K562 (cell line): Measurements from ENCODE around the gene PI4K2B.

Source experiments
- CAMTA2 ChIP-seq: fragments of 250-450 bp; sonication (Bioruptor Pico); conservative IDR thresholded peaks from 2 replicates; pipeline ENCODE4 v1.5.1; 2022
- CTCF ChIP-seq, 3 experiments: IDR thresholded peaks in 2 of 3; conservative IDR thresholded peaks in 1 of 3; 2 replicates each; pipeline ENCODE4 v1.5.1; 2011 to 2012; ENCODE audit warnings: low read length in 3 of 3, mild to moderate bottlenecking in 3 of 3, control low read depth in 2 of 3, improper control_type of control experiment in 1 of 3, inconsistent platforms in 1 of 3, low read depth in 1 of 3, mixed read lengths in 1 of 3, moderate library complexity in 1 of 3; ENCODE audit not compliant: insufficient read depth in 2 of 3
- EZH2 ChIP-seq: IDR thresholded peaks from 2 replicates; pipeline ENCODE4 v1.6.1; 2012; ENCODE audit warnings: low read depth, mild to moderate bottlenecking, inconsistent platforms, low read length, borderline replicate concordance
- FUS ChIP-seq: fragments of 200-400 bp; formaldehyde crosslinking; optimal IDR thresholded peaks from 2 replicates; pipeline ENCODE3; 2017; ENCODE audit warnings: low read depth, low read length
- JUNB ChIP-seq: fragments of 450-650 bp; formaldehyde crosslinking; conservative IDR thresholded peaks from 2 replicates; pipeline ENCODE4 v1.4.0; 2020; ENCODE audit warnings: mild to moderate bottlenecking
- KDM1A ChIP-seq, 2 experiments: fragments of 450-650 bp; IDR thresholded peaks; 2 replicates each; pipeline ENCODE4 v1.6.1; 2016; ENCODE audit warnings: mild to moderate bottlenecking in 2 of 2
- SRSF7 ChIP-seq: fragments of 200-400 bp; formaldehyde crosslinking; optimal IDR thresholded peaks from 2 replicates; pipeline ENCODE3; 2017; ENCODE audit warnings: mild to moderate bottlenecking, low read depth, low read length
- SRSF9 ChIP-seq: fragments of 200-400 bp; formaldehyde crosslinking; IDR thresholded peaks from 2 replicates; pipeline ENCODE4 v1.6.1; 2017; ENCODE audit warnings: low read depth, low read length, borderline replicate concordance
- STAT6 ChIP-seq: sonication (generic); formaldehyde crosslinking; IDR thresholded peaks from 2 replicates; pipeline ENCODE4 v1.8.1; 2023; ENCODE audit warnings: mild to moderate bottlenecking, missing genetic modification reagents
- ZBTB2 ChIP-seq: fragments of 450-650 bp; IDR thresholded peaks from 2 replicates; pipeline ENCODE4 v1.6.1; 2016; ENCODE audit warnings: antibody characterized with exemption
- ZBTB7A ChIP-seq: IDR thresholded peaks from 2 replicates; pipeline ENCODE4 v1.6.1; 2011; ENCODE audit warnings: low read depth, mild to moderate bottlenecking, low read length, moderate library complexity, borderline replicate concordance; ENCODE audit not compliant: control insufficient read depth

GRCh38 chr4:25308761-25309160 is 74.9 kb downstream of the PI4K2B start:
- TF ChIP-seq SRSF9 = no peak
- no peak for TF ChIP-seq ZBTB7A
- TF ChIP-seq SRSF7 = no peak
- no peak for TF ChIP-seq EZH2
- no peak for TF ChIP-seq KDM1A (IDR thresholded peaks at IDR 0.05)
- TF ChIP-seq ZBTB2 = no peak
- TF ChIP-seq FUS = no peak
- no peak for TF ChIP-seq CTCF (IDR thresholded peaks at IDR 0.05 in 2 of 3, conservative IDR thresholded peaks at IDR 0.05 in 1 of 3; ENCODE audit: insufficient read depth in 2 of 3, low read depth in 1 of 3, low read length in 3 of 3)
- TF ChIP-seq JUNB (CRISPR knock-in tag) = no peak
- no peak for TF ChIP-seq CAMTA2 (CRISPR knock-in tag)
- no peak for TF ChIP-seq STAT6 (CRISPR knock-in tag)
